ENCODE results near the gene MRTFA. TPM values are rescaled to one million over a fixed set of nuclear protein-coding genes. Genes with fewer than 3 reads are reported as not detected.
A peak's percentile ranks its signal among the peaks of the same experiment; 100 is the strongest.

MRTFA gene
- total and polyA plus RNA-seq, 9 of the 15 experiments (the other 6 are each of a cell fraction or from before 2014, with no cell fraction given), result 0.84 to 21.1 (median 3.7) TPM

DNA sequence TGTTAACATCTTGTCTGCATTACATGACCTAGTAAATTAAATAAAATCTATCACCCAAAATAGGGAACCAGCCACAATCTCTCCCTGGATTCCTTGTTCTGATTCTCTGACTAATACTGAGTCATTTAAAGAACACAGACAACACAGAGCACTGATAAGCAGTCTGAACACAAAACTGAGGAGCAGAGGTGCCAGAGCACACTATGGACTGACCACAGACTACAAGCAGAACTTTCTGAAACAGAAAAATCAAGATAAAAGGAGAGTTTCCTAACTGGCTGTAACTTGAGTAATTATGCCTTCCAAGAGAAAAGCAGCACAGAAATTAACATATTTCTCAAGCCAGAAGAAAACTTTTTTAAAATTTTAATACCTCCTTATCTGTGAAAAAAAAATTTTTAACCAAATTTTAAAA lies 137.3 kb downstream of the MRTFA start (continued):
- TF ChIP-seq ZNF740 (CRISPR knock-in tag; IDR thresholded peaks at IDR 0.05) (no peak), ZNF740 (tag; IDR thresholded peaks at IDR 0.05) (no peak), NR2C1 (IDR thresholded peaks at IDR 0.05) (no peak), NR2C1 (tag; IDR thresholded peaks at IDR 0.05) (no peak), MIER1 (IDR thresholded peaks at IDR 0.05; ENCODE audit: low read depth) (no peak), PHTF2 (CRISPR knock-in tag; IDR thresholded peaks at IDR 0.05) (no peak), FOS (IDR thresholded peaks at IDR 0.05; ENCODE audit: extremely low read depth, insufficient read length) (peak; percentile 47), BRCA1 (IDR thresholded peaks at IDR 0.05) (no peak), BRCA1 (CRISPR knock-in tag; IDR thresholded peaks at IDR 0.05) (no peak), LARP7 (IDR thresholded peaks at IDR 0.05) (no peak), TFE3 (CRISPR knock-in tag; IDR thresholded peaks at IDR 0.05) (no peak), ZKSCAN3 (CRISPR knock-in tag; IDR thresholded peaks at IDR 0.05) (no peak), TEAD4 (IDR thresholded peaks at IDR 0.05; ENCODE audit: low read length) (peak; percentile 92), TEAD4 (CRISPR knock-in tag; IDR thresholded peaks at IDR 0.05; ENCODE audit: borderline replicate concordance) (no peak), SMAD2 (IDR thresholded peaks at IDR 0.05; ENCODE audit: low read depth, low read length) (no peak), ZNF778 (CRISPR knock-in tag; IDR thresholded peaks at IDR 0.05) (no peak), ZNF589 (CRISPR knock-in tag; IDR thresholded peaks at IDR 0.05; ENCODE audit: low read depth) (no peak), GABPB1 (CRISPR knock-in tag; IDR thresholded peaks at IDR 0.05) (no peak), IRF1 (CRISPR knock-in tag; IDR thresholded peaks at IDR 0.05; ENCODE audit: borderline replicate concordance) (no peak), POLR3G (IDR thresholded peaks at IDR 0.05; ENCODE audit: extremely low read depth, insufficient read length, insufficient replicate concordance) (no peak), MECOM (CRISPR knock-in tag; IDR thresholded peaks at IDR 0.05) (no peak), THAP7 (CRISPR knock-in tag; IDR thresholded peaks at IDR 0.05) (no peak), KLF13 (tag; IDR thresholded peaks at IDR 0.05; ENCODE audit: borderline replicate concordance, low read depth) (no peak), TCF15 (CRISPR knock-in tag; IDR thresholded peaks at IDR 0.05) (no peak), GTF2F1 (IDR thresholded peaks at IDR 0.05; ENCODE audit: low read depth, low read length) (no peak), KDM1A (IDR thresholded peaks at IDR 0.05) (peak; percentile 100)
- TF ChIP-seq, protein P1, sequence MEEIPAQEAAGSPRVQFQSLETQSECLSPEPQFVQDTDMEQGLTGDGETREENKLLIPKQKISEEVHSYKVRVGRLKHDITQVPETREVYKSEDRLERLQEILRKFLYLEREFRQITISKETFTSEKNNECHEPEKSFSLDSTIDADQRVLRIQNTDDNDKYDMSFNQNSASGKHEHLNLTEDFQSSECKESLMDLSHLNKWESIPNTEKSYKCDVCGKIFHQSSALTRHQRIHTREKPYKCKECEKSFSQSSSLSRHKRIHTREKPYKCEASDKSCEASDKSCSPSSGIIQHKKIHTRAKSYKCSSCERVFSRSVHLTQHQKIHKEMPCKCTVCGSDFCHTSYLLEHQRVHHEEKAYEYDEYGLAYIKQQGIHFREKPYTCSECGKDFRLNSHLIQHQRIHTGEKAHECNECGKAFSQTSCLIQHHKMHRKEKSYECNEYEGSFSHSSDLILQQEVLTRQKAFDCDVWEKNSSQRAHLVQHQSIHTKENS (CRISPR knock-in tag; IDR thresholded peaks at IDR 0.05), result no peak
